Omental fat pad (tissue), 4 donors: ENCODE measurements around the gene EOLA1. TPM values are rescaled to one million over a fixed set of nuclear protein-coding genes. Genes with fewer than 3 reads are reported as not detected.

Source experiments
- ATAC-seq: fragments of 150-250 bp; one replicate; pipeline ENCODE4 v1.9.1; 2016; ENCODE audit warnings: mild to moderate bottlenecking, moderate library complexity; ENCODE audit not compliant: low FRiP score
- DNase-seq: peaks from one replicate; pipeline ENCODE4 v3.0.0-alpha.2; 2019; ENCODE audit warnings: low spot score
- total RNA-seq, 4 donors: library from RNA; depleted of rRNA; stranded (reverse); fragments of >200 nt; gene quantifications; one replicate each; pipeline ENCODE4 v1.1.0, GENCODE V29; 2016
- TF ChIP-seq, protein P1 (sequence below), 3 donors: fragments of 450-650 bp; IDR thresholded peaks; one replicate each; pipeline ENCODE4 v1.5.1; 2016 to 2017; ENCODE audit warnings: antibody characterized with exemption in 3 of 3, mild to moderate bottlenecking in 3 of 3, moderate library complexity in 2 of 3

Gene EOLA1
- 10 to 100 TPM in 2 of 4 donors, 1 to 10 TPM in 2; 9.0 to 30.2 (median 10.3) TPM for total RNA-seq

GRCh38 chrX:149540621-149541520 is at the start of gene EOLA1:
Gene EOLA1 (plus strand): TSS chrX:149541012. CDS start chrX:149545631, 4,619 bp downstream.
- DNase-seq, result peak; percentile 63
- peak; percentile 68 for ATAC-seq
- TF ChIP-seq, protein P1, sequence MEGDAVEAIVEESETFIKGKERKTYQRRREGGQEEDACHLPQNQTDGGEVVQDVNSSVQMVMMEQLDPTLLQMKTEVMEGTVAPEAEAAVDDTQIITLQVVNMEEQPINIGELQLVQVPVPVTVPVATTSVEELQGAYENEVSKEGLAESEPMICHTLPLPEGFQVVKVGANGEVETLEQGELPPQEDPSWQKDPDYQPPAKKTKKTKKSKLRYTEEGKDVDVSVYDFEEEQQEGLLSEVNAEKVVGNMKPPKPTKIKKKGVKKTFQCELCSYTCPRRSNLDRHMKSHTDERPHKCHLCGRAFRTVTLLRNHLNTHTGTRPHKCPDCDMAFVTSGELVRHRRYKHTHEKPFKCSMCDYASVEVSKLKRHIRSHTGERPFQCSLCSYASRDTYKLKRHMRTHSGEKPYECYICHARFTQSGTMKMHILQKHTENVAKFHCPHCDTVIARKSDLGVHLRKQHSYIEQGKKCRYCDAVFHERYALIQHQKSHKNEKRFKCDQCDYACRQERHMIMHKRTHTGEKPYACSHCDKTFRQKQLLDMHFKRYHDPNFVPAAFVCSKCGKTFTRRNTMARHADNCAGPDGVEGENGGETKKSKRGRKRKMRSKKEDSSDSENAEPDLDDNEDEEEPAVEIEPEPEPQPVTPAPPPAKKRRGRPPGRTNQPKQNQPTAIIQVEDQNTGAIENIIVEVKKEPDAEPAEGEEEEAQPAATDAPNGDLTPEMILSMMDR (IDR thresholded peaks at IDR 0.05), result no peak

DNA sequence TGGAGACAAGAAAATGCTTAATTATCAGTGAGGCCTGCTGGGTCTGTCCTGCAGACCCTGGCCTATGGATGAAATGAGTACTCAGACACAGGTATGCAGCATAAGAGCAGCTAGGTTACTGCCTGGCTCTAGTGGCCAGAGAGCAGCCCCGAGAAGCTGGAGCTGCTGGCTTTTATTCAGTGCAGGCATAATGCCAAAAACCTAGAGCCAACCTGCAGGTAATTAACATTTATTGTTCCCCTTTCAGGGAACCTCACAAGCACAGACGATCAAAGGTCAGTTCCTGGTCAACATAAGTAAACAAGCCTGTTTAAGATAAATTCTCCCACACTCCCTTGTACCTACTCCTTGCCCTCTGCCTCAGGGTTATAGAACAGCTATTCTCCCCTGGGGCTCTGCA is 49.0 kb upstream of the EOLA1 start:
- no peak for ATAC-seq
- TF ChIP-seq, protein P1 (IDR thresholded peaks at IDR 0.05), result no peak
- DNase-seq, result no peak

DNA sequence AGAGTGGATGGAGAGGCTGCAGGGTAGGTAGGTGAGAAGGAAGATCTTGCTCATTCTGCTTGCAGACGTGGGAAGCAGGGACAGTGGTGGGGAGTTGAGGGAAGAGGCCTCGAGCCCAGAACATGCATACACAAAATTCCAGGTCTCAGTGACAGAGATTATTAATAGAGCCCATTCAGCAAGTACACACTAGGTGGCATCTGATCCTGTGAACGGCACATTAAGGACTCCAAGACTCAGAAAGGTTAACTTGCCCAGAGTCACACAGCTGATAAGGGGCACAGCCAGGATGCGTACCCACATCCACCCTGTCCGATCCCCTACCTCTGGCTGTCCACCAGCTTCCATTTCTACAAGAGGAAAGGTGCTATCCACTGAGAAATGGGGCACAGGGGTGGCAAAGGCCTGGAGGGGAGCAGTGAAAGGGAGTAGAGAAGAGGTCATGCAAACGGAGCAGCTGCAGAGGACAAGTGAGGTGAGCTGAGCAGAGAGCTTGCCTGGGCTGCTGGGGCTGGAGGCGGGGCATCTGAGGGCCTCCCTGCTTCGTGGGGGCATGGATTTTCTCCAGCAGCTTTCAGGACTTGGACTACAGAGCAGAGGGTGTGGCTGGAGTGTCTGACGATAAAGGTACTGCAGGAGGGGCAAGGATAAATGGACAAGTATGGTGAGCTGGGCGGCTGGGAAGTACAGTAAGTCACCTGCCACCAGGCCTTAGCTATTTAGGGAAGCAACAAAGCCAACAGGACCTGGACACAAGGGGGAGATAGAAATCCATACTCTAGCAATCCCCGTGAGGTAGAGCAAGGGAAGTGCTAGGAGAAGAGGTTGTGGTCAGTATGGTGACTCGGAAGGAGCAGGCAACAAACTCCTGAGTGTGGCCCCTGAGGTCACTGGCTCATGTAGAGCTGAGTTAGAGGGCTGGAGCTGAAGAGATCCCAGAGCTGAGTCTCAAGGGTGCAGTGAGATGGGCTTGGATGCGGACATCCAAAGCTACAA is 46.9 kb upstream of the EOLA1 start:
- TF ChIP-seq, protein P1 (IDR thresholded peaks at IDR 0.05), result no peak
- DNase-seq (no peak), ATAC-seq (no peak)

DNA sequence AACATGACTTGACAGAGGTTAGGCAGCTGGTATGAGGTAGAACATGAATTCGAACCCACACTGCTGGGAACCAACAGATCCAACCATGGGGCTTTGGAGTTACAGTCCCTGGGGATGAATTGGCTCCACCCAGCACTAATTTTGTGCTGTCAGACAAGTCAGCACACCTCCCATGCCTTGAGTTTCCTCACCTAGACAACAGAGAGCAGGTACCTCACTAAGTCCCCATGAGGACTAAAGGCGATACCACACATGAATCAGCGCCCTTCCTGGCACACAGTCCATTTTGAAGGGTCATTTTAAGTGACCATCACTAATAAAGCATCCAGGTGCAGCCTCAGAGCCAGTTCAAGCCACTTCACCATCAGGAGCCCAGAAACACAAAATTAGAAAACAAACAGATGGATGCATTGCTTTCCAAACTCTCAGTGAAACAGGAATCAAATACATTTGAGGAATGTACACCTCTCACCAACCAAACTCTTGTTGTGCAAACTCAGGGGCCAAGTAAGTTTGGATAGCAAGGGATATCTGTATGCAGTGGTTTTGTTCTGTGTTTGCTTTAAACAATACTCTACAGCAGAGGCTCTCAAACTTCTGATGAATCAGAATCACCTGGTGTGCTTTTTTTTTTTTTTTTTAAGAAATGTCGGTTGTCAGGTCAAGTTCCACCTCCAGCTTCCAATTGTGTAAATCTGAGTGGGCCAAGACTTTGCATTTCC is 45.8 kb upstream of the EOLA1 start:
- ATAC-seq (no peak), DNase-seq (no peak)
- TF ChIP-seq, protein P1 (IDR thresholded peaks at IDR 0.05), result no peak

GRCh38 chrX:149495573-149496071 is 45.2 kb upstream of the EOLA1 start:
- DNase-seq, result no peak
- peak; percentile 50 for ATAC-seq
- TF ChIP-seq, protein P1 (IDR thresholded peaks at IDR 0.05), result no peak

DNA sequence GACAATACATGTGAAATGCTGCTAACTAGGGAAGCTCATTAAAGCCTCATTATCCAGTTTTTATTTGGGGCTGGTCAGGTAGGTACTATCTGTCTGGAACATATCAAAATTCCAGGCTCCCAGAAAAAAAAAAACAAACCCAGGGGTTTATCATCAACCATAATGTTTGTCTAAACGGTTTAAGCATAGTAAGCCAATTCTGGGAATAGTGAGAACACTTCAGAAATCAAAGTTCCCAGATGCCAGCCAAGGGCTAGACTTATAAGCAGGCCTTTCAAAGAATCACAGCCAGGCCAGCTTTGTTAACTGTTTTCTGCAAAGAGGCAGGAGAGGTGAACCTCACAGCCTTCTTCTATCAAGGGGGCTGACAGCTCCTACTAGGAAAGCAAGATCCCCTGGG is 43.8 kb upstream of the EOLA1 start:
- TF ChIP-seq, protein P1 (IDR thresholded peaks at IDR 0.05), result no peak
- ATAC-seq, result no peak
- DNase-seq, result no peak
